Heart right ventricle (tissue), 16 donors: Measurements from ENCODE around the gene DRAM1. TPM values are rescaled to one million over a fixed set of nuclear protein-coding genes. Genes with fewer than 3 reads are reported as not detected.

Experiments
- ATAC-seq, 8 donors: fragments of 200-7000 bp; cut with Tn5 transposase; one replicate each; pipeline ENCODE4 v1.9.1; 2020; ENCODE audit warnings: mild to moderate bottlenecking in 8 of 8, moderate library complexity in 8 of 8, moderate number of reproducible peaks in 1 of 8
- DNase-seq, 2 donors: peaks; one replicate each; pipeline ENCODE4 v3.0.0-alpha.2; 2020
- H3K27ac ChIP-seq, 10 donors: fragments of 200-600 bp; sonication (generic) in 2 of 10; one replicate each; pipeline versions ENCODE4 v1.5.0 to v1.8.0; 2020 to 2022; ENCODE audit warnings: mild to moderate bottlenecking in 3 of 10
- H3K27me3 ChIP-seq, 7 donors: fragments of 200-600 bp; one replicate each; pipeline ENCODE4 v1.8.0; 2021 to 2022; ENCODE audit warnings: mild to moderate bottlenecking in 2 of 7
- H3K36me3 ChIP-seq, 9 donors: fragments of 200-600 bp; sonication (generic) in 1 of 9; one replicate each; pipeline versions ENCODE4 v1.5.0 to v1.8.0; 2020 to 2022; ENCODE audit warnings: mild to moderate bottlenecking in 2 of 9
- H3K4me1 ChIP-seq, 9 donors: fragments of 200-600 bp; sonication (generic) in 1 of 9; one replicate each; pipeline versions ENCODE4 v1.5.0 to v1.8.0; 2020 to 2022; ENCODE audit warnings: mild to moderate bottlenecking in 4 of 9
- H3K4me3 ChIP-seq, 10 donors: fragments of 200-600 bp; sonication (generic) in 2 of 10; one replicate each; pipeline versions ENCODE4 v1.5.0 to v1.8.0; 2020 to 2022; ENCODE audit warnings: mild to moderate bottlenecking in 7 of 10, moderate library complexity in 2 of 10
- H3K9me3 ChIP-seq, 11 donors: fragments of 200-600 bp in 10 of 11; sonication (generic) in 2 of 11; one replicate each; pipeline versions ENCODE4 v1.5.0 to v1.8.0; 2013 to 2022; ENCODE audit warnings: mild to moderate bottlenecking in 2 of 11, control low read depth in 1 of 11, moderate library complexity in 1 of 11
- CTCF ChIP-seq, 9 donors: fragments of 200-600 bp; sonication (generic) in 2 of 9; IDR thresholded peaks; one replicate each; pipeline versions ENCODE4 v1.5.0 to v1.8.0; 2021 to 2022; ENCODE audit warnings: antibody characterized with exemption in 9 of 9, mild to moderate bottlenecking in 5 of 9, moderate library complexity in 1 of 9
- WGBS, 2 donors: extraction: QIAGEN DNeasy Blood & Tissue Kit; methylation state at CpG; one replicate each; pipeline ENCODE4 v1.1.7; 2013; ENCODE audit warnings: inconsistent platforms in 1 of 2; 5-methylcytosine and 5-hydroxymethylcytosine counted together
- intact Hi-C, 10 donors: fragments of 100-400 bp; cut with DNase I; formaldehyde crosslinking; loops; one replicate each; pipeline versions ENCODE4 v1.11.1 to v1.14.2; 2022
- polyA plus RNA-seq, 2 donors: library from polyadenylated mRNA; stranded (reverse); fragments of 200-250 nt; gene quantifications; one replicate each; pipeline ENCODE4 v1.2.3, GENCODE V29; 2013
- total RNA-seq, 10 donors: library from RNA; stranded (reverse); fragmentation: NEBNext Ultra II Directional in 3 of 10; extraction: Animal tissue kit (Norgen Biotek cat#: 25700) in 3 of 10; gene quantifications; one replicate each; pipeline versions ENCODE4 v1.2.1 to v1.2.4, GENCODE V29; 2021 to 2023
- donor health status: Arrhythmogenic right ventricular cardiomyopathy.
- donor health status: ischemic (EF 13 %, LVEDD 7.1; RV severe dilation, severe dysfunction).
- donor health status: healthy with polysubstance abuse.
- donor health status: DM: no; HTN: yes; CAD: no.
- donor health status: DM: no; HTN: no; CAD: no.
- donor health status: ischemic (EF 25% LVEDD 6.9; RV normal size, moderate dysfunction).
- donor health status: ischemic (EF 25% LVEDD 5.7; RV mildly dilated, moderate dysfunction).
- donor health status: healthy.
- donor health status: DM: yes; HTN: yes; CAD: no.
- donor health status: Ischemic cardiomyopathy.
- donor health status: ischemic (EF 35%, LVEDD 5.7; RV mildly dilated, moderate dysfunction).
- donor health status: nonischemic (EF 11% LVEDD 7.7; RV severe dilation, severe dysfunction).
- donor health status: DM: yes; HTN: yes; CAD: no.
- donor health status: PGD.
- donor health status: ischemic (EF 29% LVEDD 5.4; RV normal size, mild dysfunction).
- donor health status: nonischemic (EF 23%, LVEDD 6.1; RV moderate dilation, normal function).

Gene DRAM1
- total and polyA plus RNA-seq, 12 donors: 2.4 to 19.6 (median 3.7) TPM

GRCh38 chr12:101839324-101840283 is 37.8 kb upstream of the DRAM1 start:
- peaks cover 0 to 15% (median 0%) of the 10 kb centered on the region in 9 donors for H3K4me1 ChIP-seq
- DNase-seq (peak in 1 of 2 donors; percentile 74), ATAC-seq (peak; percentile 34 to 76 (median 54))
- no peak overlapping the region for H3K4me3 ChIP-seq
- intact Hi-C loops: loop anchor here in 9 of 10 donors (2.0 to 10.0 kb wide), 8 partner anchors 38 to 425 kb away; partner anchors contain the start of gene DRAM1 (in 1 of the 9)
- 32 to 33% methylated on average over 6 of the region's 6 CpGs for WGBS, 2 donors
- H3K27ac ChIP-seq: no peak overlapping the region
- H3K36me3 ChIP-seq: no peaks in the 10 kb centered on the region
- H3K27me3 ChIP-seq: peaks cover 0 to 3% (median 0%) of the 10 kb centered on the region in 7 donors
- peak; percentile 76 to 92 (median 87) for TF ChIP-seq CTCF (IDR thresholded peaks at IDR 0.05)
- H3K9me3 ChIP-seq: no peaks in the 10 kb centered on the region

- Histone ChIP-seq H3K4me1 (peaks cover 0 to 15% (median 0%) of the 10 kb centered on the region in 9 donors), H3K9me3 (no peaks in the 10 kb centered on the region), H3K27me3 (peaks cover 0 to 3% (median 0%) of the 10 kb centered on the region in 7 donors), H3K4me3 (no peak overlapping the region), H3K27ac (no peak overlapping the region), H3K36me3 (no peaks in the 10 kb centered on the region)
- intact Hi-C loops: loop anchor here in 3 of 10 donors (2.0 to 10.0 kb wide), 3 partner anchors 36 to 416 kb away; partner anchors contain the start of gene DRAM1 (in 1 of the 3)
- DNase-seq (no peak), ATAC-seq (no peak)
- WGBS, 2 donors: 85 to 87% methylated on average over 4 of the region's 4 CpGs
- no peak for TF ChIP-seq CTCF (IDR thresholded peaks at IDR 0.05)
Measured at GRCh38 chr12:101841069-101841468, 36.3 kb upstream of the DRAM1 start.

GRCh38 chr12:101845137-101845711 is 32.2 kb upstream of the DRAM1 start:
- ATAC-seq (no peak), DNase-seq (no peak)
- intact Hi-C loops: loop anchor here in 1 of 10 donors (10.0 kb wide), 1 partner anchor 420 kb away; no protein-coding TSS in a partner anchor
- no peak for TF ChIP-seq CTCF (IDR thresholded peaks at IDR 0.05)
- Histone ChIP-seq H3K27ac (no peak overlapping the region), H3K27me3 (peaks cover 0 to 3% (median 0%) of the 10 kb centered on the region in 7 donors), H3K36me3 (no peaks in the 10 kb centered on the region), H3K4me3 (no peak overlapping the region), H3K9me3 (no peaks in the 10 kb centered on the region), H3K4me1 (peaks cover 0 to 3% (median 0%) of the 10 kb centered on the region in 9 donors)
- WGBS, 2 donors: 79 to 80% methylated on average over 5 of the region's 5 CpGs

- Histone ChIP-seq H3K27me3 (no peaks in the 10 kb centered on the region), H3K4me1 (peaks cover 0 to 3% (median 0%) of the 10 kb centered on the region in 9 donors), H3K9me3 (no peaks in the 10 kb centered on the region), H3K27ac (no peak overlapping the region), H3K4me3 (no peak overlapping the region), H3K36me3 (no peaks in the 10 kb centered on the region)
- DNase-seq (no peak), ATAC-seq (no peak)
- no peak for TF ChIP-seq CTCF (IDR thresholded peaks at IDR 0.05)
- 75 to 77% methylated on average over 5 of the region's 5 CpGs for WGBS, 2 donors
- intact Hi-C loops: loop anchor here in 1 of 10 donors (10.0 kb wide), 1 partner anchor 423 kb away; no protein-coding TSS in a partner anchor
Measured at GRCh38 chr12:101847325-101847724, 30.1 kb upstream of the DRAM1 start.
